ENCODE data around the gene SLC25A29. TPM values are rescaled to one million over a fixed set of nuclear protein-coding genes. Genes with fewer than 3 reads are reported as not detected.

SLC25A29 gene
- polyA plus RNA-seq, 1 donor = 45.0 TPM

DNA sequence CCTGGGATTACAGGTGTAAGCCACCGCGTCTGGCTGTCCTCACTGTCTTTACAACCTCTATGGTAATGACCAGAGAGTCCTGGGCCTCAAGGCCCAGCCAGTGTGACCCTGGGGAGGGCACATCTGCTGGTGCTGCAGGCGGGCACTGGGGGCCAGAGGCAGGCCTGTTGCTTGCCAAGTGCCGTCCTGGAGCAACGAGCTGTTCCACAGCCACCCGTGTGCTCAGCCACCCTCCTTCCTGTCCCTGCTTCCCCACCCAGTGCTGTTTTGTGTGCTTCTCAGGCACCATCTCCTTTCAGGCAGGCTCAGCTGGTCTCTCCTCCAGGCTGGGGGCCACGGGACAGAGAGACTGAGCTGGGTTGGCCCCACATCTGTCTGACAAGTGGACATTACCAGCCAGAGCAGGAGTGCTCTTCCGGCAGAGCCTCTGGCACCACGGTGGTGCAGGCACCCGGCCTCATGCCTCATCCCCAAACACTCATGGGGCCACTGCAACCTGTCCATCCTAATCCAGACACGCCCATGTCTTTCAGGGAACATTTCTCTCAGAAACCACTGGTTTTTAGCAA, 25.9 kb upstream of the SLC25A29 start:
- DNase-seq = no peak

DNA sequence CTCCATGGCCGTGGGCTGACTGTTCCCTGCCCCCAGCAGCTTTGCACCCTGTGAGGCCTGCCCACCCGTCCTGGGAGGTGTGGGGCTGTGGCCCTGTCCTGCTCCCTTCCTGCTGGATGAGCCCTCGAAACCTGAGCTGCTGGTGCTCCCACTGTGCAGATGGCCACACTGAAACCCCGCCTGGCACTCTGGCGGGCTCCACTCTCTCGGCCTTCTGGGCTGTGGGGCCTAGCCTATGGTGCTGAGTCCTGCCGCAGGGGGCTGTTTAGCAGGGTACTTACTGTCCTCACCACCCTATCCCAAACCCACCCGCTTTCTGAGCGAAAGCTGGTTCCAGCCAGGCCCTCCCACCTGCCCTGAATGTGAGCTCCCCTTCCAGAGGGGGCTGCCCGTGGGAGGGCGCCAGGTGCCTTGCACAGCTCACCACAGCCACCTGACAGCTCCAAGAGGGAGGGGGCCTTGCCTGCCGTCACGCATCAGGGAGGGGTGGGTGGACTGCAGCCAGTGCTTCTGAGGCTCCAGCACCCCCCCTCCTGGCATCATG, 24.2 kb upstream of the SLC25A29 start:
- DNase-seq = no peak

DNA sequence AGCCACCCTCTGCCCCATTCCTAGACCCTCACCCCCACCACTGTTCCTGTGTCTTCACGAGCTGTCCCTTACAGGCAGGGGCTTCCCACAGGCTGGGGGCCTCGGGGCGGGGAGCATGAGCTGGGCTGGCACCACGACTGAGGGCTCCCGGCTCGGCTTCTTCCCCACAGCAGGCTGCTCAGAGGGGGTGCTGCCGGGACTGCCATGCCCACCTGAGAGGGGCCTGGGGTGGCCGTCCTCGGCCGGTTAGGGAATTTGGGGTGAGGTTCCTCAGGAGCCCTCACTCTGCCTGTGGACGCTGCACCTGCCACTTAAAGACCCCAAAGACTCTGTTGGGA, 23.7 kb upstream of the SLC25A29 start:
- DNase-seq = no peak

DNA sequence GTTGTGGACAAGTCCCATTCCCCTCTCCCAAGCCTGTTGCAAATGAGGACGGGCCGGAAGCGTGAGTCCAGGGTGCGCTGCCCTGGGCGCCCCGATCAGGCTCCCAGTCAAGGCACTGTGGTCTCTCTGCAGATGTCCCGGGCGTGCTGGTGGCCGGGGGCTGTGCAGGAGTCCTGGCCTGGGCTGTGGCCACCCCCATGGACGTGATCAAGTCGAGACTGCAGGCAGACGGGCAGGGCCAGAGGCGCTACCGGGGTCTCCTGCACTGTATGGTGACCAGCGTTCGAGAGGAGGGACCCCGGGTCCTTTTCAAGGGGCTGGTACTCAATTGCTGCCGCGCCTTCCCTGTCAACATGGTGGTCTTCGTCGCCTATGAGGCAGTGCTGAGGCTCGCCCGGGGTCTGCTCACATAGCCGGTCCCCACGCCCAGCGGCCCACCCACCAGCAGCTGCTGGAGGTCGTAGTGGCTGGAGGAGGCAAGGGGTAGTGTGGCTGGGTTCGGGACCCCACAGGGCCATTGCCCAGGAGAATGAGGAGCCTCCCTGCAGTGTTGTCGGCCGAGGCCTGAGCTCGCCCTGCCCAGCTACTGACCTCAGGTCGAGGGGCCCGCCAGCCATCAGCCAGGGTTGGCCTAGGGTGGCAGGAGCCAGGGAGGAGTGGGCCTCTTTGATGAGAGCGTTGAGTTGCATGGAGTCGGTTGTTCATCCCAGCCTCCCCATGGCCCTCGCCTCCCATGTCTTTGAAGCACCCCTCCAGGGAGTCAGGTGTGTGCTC, 23.2 kb upstream of the SLC25A29 start:
- no peak for DNase-seq

DNA sequence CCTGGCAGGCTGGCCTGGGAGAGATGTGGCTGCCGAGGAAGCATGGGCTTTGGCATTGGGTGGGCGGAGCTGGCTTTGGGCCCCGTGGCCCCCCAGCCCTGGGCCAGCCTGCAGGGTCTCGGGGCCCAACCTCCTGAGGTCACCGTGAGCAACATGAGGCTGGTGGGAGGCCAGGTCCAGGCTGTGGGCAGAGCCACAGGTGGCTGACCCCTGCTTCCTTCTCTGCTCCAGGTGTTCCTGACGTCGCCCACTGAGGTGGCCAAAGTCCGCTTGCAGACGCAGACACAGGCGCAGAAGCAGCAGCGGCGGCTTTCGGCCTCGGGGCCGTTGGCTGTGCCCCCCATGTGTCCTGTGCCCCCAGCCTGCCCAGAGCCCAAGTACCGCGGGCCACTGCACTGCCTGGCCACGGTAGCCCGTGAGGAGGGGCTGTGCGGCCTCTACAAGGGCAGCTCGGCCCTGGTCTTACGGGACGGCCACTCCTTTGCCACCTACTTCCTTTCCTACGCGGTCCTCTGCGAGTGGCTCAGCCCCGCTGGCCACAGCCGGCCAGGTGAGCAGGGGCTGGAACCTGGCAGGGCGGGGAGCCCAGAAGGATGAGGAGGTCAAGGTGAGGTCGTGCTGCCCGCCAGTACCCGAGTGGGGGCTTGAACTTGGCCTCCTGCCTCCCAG, 22.4 kb upstream of the SLC25A29 start:
- no peak for DNase-seq

DNA sequence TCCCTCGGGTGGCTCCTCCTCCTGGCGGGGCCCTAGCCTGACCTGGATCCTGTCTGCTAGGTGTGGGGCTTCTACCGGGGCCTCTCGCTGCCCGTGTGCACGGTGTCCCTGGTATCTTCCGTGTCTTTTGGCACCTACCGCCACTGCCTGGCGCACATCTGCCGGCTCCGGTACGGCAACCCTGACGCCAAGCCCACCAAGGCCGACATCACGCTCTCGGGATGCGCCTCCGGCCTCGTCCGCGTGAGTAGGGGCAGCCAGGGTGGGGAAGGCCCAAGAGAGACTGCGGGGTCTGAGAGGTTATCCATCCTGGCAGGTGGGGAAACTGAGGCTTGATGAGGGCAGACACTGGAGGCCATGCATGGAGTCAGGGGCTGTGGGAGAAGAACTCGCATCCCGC, 20.9 kb upstream of the SLC25A29 start:
- no peak for DNase-seq

DNA sequence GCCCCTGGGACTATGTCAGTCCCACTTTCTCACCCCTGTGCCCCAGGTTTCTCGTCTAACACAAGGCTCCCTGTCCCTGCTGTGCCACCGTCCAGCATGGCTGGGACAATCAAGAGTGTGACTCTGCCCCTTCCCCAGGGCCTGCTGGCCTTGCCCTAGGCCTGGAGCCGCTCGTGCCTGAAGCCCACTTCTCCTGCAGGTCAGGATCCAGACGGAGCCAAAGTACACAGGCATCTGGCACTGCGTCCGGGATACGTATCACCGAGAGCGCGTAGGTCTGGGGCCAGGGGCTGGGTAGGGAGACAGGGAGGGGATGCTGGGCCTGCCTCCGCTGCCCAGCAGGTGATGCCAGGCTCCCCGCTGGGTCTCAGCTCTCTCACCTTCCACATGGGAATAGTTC, 19.7 kb upstream of the SLC25A29 start:
- DNase-seq = no peak

- DNase-seq = no peak
Observed at GRCh38 chr14:100325231-100325632, 19.0 kb upstream of the SLC25A29 start.

- no peak for DNase-seq
Observed at GRCh38 chr14:100323942-100324307, 17.7 kb upstream of the SLC25A29 start.

- DNase-seq = no peak
Observed at GRCh38 chr14:100323121-100323941, 17.1 kb upstream of the SLC25A29 start, which contains the start of gene SLC25A47. TSS of gene SLC25A47 (plus strand) at chr14:100323339. CDS start at chr14:100323415, 76 bp downstream.

DNA sequence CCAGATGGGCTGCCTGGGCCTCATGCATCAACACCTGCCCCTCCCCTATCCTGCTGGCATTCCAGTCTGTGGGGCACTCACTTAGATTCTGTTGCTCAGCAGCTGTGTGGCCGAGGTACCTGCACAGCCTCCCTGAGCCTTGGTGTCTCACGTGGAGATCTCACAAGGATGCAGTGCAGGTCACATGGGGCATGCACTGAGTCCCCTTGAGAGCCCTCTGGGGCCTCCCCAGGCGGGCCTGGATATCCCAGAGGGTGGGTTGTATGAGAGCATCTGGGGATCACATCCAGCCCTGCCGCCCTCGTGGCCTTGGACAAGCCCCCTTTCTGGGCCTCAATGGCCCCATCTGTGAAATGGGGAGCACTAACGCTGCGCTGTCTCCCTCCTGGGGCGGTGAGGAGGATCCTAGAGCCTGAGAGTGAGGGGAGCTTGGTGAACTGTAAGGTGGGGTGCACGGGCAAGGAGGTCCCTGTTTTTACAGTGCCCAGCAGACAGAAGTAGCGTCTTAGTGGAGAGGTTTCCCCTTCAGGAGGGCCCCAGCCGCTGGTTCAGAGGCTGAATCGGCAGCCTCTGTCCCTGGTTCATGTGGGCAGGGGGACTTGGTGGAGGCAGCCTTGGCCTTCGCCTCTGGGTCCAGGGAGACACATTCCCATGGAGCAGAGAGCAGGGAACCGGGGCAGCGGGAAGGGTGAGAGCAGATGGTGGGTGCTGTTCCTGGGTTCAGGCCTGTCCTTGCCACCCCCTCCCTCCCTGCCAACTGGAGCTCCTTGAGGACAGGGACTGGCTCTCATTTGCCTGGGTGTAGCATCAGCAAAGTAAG, 16.1 kb upstream of the SLC25A29 start:
- no peak for DNase-seq

DNA sequence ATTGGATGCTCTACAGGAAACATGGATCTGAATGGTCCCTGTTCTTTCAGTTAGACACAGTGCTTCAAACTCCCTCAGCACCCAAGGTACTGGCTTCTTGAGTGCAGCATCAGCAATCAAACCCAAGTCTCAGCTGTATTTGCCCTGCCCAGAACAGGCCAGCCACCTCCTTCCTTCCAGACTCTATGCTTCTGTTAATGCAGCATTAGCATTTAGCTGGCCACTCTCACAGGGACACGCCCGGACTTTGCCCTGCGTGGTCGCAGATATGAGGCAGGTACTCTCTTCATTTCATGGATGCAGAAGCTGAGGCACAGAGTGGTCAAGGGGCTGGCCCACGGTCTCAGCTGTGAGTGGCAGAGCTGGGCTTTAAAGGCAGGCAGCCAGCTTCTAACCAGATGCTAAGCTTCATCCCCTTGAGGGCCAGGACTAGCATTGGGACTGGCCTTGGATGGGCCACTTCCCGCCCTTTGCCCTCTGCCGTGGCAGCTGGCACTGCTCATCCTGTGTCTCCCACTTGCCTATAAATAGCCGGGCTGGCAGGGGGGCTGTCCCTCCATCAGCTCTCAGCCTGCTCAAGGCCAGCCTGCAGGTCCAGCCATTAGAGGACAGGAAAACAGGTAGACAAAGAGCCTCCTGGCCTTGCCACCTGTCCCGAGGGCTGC, 15.4 kb upstream of the SLC25A29 start:
- no peak for DNase-seq

DNA sequence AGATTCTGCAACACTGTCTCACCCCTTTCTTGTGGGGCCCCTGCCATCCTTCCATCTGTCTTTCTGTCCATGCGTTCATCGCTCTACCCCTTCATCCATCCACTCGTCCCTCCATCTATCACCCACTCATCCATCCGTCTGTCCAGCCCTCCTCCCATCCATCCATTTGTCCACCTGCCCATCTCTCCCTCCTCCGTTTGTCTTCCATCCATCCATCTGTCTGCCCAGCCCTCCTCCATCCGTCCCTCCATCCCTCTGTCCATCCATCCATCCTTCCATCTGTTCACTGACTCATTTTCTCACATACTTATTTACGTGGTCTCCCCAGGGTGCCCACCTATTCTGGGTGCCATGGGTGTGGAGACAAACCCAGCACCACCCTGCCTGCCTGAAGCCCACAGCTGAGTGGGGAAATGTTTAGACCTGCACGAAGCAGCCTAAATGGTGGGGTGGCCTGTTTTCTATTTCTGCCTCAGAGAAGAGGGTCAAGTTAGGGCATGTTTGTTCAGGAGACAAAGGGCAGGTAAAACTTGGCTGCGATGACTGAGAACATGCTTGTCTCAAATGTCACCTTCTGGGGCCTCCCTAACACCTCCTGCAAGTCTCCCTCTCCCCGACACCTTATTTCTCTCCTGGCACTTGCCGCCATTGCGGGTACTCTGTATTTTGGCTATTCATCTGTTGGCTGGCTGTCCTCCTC, 14.1 kb upstream of the SLC25A29 start:
- DNase-seq = no peak

DNA sequence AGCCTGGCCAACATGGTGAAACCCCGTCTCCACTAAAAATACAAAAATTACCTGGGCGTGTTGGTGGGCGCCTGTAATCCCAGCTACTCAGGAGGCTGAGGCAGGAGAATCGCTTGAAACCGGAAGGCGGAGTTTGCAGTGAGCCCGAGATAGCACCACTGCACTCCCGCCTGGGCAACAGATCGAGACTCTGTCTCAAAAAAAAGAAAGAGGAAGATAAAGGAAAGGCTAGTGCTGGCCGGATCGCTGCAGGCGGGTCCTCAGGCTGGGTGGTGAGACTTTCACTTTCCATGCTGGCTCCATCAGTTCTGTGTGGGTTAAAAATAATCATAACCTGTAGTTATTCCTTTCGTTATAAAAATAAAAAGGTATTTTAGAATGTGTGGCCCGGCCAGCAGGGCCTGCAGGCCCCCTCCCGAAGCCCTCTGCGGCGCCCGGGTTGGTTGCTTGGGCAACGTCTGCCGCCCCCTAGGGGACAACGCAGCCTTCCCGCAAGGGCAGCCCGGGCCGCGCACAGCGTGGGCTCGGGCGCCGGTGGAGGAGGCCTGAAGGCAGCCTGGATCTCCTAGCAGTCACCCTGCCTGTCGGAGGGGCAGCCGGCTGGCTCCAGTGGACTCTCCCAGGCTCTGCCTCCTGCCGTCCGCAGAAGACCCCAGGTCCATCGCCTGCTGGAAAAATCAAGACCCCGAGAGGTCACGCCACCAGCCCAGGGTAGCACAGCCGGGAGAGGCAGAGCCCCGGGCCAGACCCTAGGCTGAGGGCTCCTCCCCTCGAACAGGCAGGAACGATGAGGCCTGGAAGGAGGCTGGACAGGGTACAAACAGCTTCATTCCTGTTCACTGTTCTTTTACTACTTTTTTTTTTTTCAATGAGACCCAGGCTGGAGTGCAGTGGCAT, 11.9 kb upstream of the SLC25A29 start:
- DNase-seq = peak; percentile 54

- no peak for DNase-seq
Observed at GRCh38 chr14:100317389-100317788, 11.1 kb upstream of the SLC25A29 start.

GRCh38 chr14:100314724-100315123, 8.5 kb upstream of the SLC25A29 start:
- DNase-seq = no peak

DNA sequence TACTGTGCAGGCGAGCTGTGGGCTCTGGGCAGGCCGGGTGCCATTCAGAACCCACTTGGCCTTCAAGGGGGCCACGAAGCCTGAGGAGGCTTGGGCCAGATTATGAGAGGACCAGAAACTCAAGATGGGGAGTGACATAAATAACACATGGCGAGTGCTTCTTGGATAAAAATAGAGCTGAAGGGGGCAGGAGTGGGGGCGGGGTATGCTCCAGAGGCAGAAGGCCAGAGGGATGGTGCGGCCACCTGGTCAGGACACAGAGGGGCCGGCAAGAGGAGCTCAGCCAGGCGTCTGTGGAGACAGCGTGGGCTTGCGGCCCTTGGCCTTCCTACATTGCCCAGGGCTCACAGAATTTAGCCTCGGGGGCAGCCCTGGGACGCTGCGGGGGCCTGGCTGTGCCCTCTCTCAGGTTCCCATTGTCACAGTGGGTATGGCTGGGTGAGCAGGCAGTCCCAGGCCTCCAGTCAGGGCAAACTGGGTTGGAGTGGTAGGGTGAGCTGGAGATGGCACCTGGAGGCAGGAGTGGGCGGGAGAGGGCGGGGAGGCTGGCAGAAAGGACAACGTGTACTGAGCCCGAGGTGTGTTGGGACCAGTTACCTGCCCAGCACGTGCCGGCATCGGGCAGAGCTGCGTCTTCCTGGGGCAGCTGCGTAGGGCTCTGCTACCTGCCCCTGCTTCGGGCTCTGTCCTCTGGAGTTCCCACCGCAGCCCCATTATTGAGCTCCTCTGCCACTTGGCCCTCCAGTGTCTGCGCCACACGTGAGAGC, 7.4 kb upstream of the SLC25A29 start:
- DNase-seq = no peak

DNA sequence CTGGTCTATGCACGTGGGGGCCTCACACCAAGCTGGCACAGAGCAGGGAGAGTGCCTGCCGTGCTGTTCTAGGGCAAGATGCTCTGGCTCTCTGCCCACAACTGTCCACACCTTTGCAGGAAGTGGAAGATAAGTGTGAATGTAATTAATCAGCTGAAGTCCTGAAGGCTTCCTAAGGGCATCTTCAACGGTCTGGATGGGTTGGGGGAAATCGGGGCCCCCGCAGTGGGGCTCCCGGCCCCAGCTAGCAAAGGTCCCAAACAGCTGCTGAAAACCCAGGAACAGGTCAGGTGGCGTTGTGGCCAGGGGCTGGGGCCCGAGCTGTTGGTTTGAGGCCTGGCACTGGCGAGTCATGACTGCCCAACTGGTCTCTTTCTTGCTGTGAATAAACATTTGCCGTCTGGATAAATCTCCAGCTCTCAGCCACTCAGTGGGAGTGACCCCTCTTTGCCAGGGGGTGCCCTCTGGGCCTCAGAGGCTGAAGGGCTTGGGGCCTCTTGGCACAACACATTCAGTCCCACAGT, 6.7 kb upstream of the SLC25A29 start:
- DNase-seq = no peak
